Mammary epithelial cell (primary cell): Measurements from ENCODE around the gene FILIP1L.

Experiments
- CTCF ChIP-seq, 2 donors: IDR thresholded peaks in 1 of 2; conservative IDR thresholded peaks in 1 of 2; 2 replicates each; pipeline ENCODE4 v1.5.1; 2011 to 2012; ENCODE audit warnings: inconsistent platforms in 2 of 2, low read length in 2 of 2, mild to moderate bottlenecking in 2 of 2, control low read depth in 1 of 2, low read depth in 1 of 2; ENCODE audit not compliant: insufficient read depth in 1 of 2; ENCODE audit errors: extremely low read depth in 1 of 2
- EZH2 ChIP-seq: IDR thresholded peaks from 2 replicates; pipeline ENCODE4 v1.6.1; 2012; ENCODE audit warnings: low read length, inconsistent platforms, borderline replicate concordance

- TF ChIP-seq CTCF (conservative IDR thresholded peaks at IDR 0.05 in 1 of 2, IDR thresholded peaks at IDR 0.05 in 1 of 2; ENCODE audit: extremely low read depth in 1 of 2, insufficient read depth in 1 of 2, low read depth in 1 of 2, low read length in 2 of 2) (no peak), EZH2 (no peak)
Observed at GRCh38 chr3:100046986-100047385, 67.3 kb downstream of the FILIP1L start.
